GM12878 (cell line): ENCODE results near the gene PERCC1. TPM values are rescaled to one million over a fixed set of nuclear protein-coding genes. Genes with fewer than 3 reads are reported as not detected.

Experiments
- GABPA ChIP-seq: IDR thresholded peaks from 2 replicates; pipeline ENCODE4 v1.6.1; 2014; ENCODE audit warnings: antibody characterized with exemption, low read depth, mild to moderate bottlenecking, inconsistent platforms
- MEF2B ChIP-seq: fragments of 450-650 bp; IDR thresholded peaks from 2 replicates; pipeline ENCODE4 v1.6.1; 2018; ENCODE audit warnings: mild to moderate bottlenecking, moderate library complexity; ENCODE audit not compliant: partially characterized antibody, poor library complexity, severe bottlenecking
- PML ChIP-seq: IDR thresholded peaks from 2 replicates; pipeline ENCODE4 v1.6.1; 2012; ENCODE audit warnings: low read length, inconsistent platforms
- SMAD1 ChIP-seq: fragments of 450-650 bp; IDR thresholded peaks from 2 replicates; pipeline ENCODE4 v1.6.1; 2018; ENCODE audit warnings: mild to moderate bottlenecking, low read depth; ENCODE audit not compliant: partially characterized antibody
- ZNF592 ChIP-seq: fragments of 450-650 bp; IDR thresholded peaks from 2 replicates; pipeline ENCODE4 v1.6.1; 2017; ENCODE audit warnings: mild to moderate bottlenecking, moderate library complexity
- polyA plus RNA-seq, 11 experiments: library from polyadenylated mRNA; depleted of rRNA in 4 of 11; unstranded in 6 of 11; stranded (reverse) in 5 of 11; fragments of >200 nt; fragmentation: Nextera tagmentation in 4 of 11; fragmentation: Illumina TruSeq in 1 of 11; extraction: Ambion mirVana in 4 of 11; extraction: Trizol in 1 of 11; gene quantifications; 1 replicate in 1 of 11; 2 replicates in 10 of 11; pipeline versions ENCODE4 v1.2.1 to v1.2.3, GENCODE V29; 2011 to 2016; ENCODE audit warnings: inconsistent platforms in 2 of 11, missing spikeins in 2 of 11, low read depth in 1 of 11
- total RNA-seq, 4 experiments: library from RNA; depleted of rRNA in 3 of 4; stranded (reverse); fragments of >200 nt in 3 of 4; fragmentation: Illumina TruSeq in 1 of 4; extraction: Trizol in 1 of 4; gene quantifications; 2 replicates each; pipeline versions ENCODE4 v1.2.1 to v1.2.3, GENCODE V29; 2013 to 2021
- TF ChIP-seq, protein P1 (sequence below): fragments of 450-650 bp; IDR thresholded peaks from 2 replicates; pipeline ENCODE4 v1.6.1; 2016; ENCODE audit warnings: mild to moderate bottlenecking, moderate library complexity, borderline replicate concordance

Gene PERCC1
- total and polyA plus RNA-seq, 10 of the 15 experiments (the other 5 are each of a cell fraction or from before 2014, with no cell fraction given), result not detected

- TF ChIP-seq ZNF592 (no peak), PML (no peak), SMAD1 (no peak), MEF2B (no peak), GABPA (no peak)
- TF ChIP-seq, protein P1, sequence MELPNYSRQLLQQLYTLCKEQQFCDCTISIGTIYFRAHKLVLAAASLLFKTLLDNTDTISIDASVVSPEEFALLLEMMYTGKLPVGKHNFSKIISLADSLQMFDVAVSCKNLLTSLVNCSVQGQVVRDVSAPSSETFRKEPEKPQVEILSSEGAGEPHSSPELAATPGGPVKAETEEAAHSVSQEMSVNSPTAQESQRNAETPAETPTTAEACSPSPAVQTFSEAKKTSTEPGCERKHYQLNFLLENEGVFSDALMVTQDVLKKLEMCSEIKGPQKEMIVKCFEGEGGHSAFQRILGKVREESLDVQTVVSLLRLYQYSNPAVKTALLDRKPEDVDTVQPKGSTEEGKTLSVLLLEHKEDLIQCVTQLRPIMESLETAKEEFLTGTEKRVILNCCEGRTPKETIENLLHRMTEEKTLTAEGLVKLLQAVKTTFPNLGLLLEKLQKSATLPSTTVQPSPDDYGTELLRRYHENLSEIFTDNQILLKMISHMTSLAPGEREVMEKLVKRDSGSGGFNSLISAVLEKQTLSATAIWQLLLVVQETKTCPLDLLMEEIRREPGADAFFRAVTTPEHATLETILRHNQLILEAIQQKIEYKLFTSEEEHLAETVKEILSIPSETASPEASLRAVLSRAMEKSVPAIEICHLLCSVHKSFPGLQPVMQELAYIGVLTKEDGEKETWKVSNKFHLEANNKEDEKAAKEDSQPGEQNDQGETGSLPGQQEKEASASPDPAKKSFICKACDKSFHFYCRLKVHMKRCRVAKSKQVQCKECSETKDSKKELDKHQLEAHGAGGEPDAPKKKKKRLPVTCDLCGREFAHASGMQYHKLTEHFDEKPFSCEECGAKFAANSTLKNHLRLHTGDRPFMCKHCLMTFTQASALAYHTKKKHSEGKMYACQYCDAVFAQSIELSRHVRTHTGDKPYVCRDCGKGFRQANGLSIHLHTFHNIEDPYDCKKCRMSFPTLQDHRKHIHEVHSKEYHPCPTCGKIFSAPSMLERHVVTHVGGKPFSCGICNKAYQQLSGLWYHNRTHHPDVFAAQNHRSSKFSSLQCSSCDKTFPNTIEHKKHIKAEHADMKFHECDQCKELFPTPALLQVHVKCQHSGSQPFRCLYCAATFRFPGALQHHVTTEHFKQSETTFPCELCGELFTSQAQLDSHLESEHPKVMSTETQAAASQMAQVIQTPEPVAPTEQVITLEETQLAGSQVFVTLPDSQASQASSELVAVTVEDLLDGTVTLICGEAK, result no peak
Measured at GRCh38 chr16:1459967-1460366, 29.1 kb downstream of the PERCC1 start (continued).
